Immature natural killer cell (primary cell): ENCODE measurements around the gene NKPD1. TPM values are rescaled to one million over a fixed set of nuclear protein-coding genes. Genes with fewer than 3 reads are reported as not detected.

Source experiments
- DNase-seq, 3 donors: peaks; one replicate each; pipeline ENCODE4 v3.0.0; 2022; ENCODE audit warnings: mixed read lengths in 1 of 3
- H3K27ac Mint-ChIP-seq, 6 donors: one replicate each; pipeline ENCODE4 v1.8.0; 2020; ENCODE audit warnings: mixed read lengths in 6 of 6, mild to moderate bottlenecking in 5 of 6, inconsistent platforms in 4 of 6, moderate library complexity in 3 of 6
- H3K27me3 Mint-ChIP-seq, 3 donors: one replicate each; pipeline ENCODE4 v1.8.0; 2020 to 2021; ENCODE audit warnings: low read depth in 3 of 3, mild to moderate bottlenecking in 3 of 3, mixed read lengths in 3 of 3, moderate library complexity in 3 of 3, inconsistent platforms in 1 of 3
- H3K36me3 Mint-ChIP-seq, 3 donors: one replicate each; pipeline ENCODE4 v1.8.0; 2020; ENCODE audit warnings: mixed read lengths in 3 of 3, inconsistent platforms in 2 of 3, mild to moderate bottlenecking in 2 of 3
- H3K4me1 Mint-ChIP-seq, 2 donors: one replicate each; pipeline ENCODE4 v1.8.0; 2020; ENCODE audit warnings: inconsistent platforms in 2 of 2, mild to moderate bottlenecking in 2 of 2, mixed read lengths in 2 of 2, moderate library complexity in 1 of 2
- H3K4me3 Mint-ChIP-seq, 5 donors: one replicate each; pipeline ENCODE4 v1.8.0; 2020; ENCODE audit warnings: mild to moderate bottlenecking in 5 of 5, mixed read lengths in 5 of 5, inconsistent platforms in 3 of 5, moderate library complexity in 3 of 5
- H3K9me3 Mint-ChIP-seq, 6 donors: one replicate each; pipeline ENCODE4 v1.8.0; 2020; ENCODE audit warnings: mild to moderate bottlenecking in 6 of 6, mixed read lengths in 6 of 6, inconsistent platforms in 4 of 6, moderate library complexity in 3 of 6
- polyA plus RNA-seq, 3 donors: library from polyadenylated mRNA; unstranded; fragments of 300-500 nt; fragmentation: Illumina TruSeq; gene quantifications; one replicate each; pipeline ENCODE4 v1.2.3, GENCODE V29; 2021

NKPD1 gene
- polyA plus RNA-seq, 3 donors from 2014 or later: 0.18 to 0.43 TPM; not detected in 1

DNA sequence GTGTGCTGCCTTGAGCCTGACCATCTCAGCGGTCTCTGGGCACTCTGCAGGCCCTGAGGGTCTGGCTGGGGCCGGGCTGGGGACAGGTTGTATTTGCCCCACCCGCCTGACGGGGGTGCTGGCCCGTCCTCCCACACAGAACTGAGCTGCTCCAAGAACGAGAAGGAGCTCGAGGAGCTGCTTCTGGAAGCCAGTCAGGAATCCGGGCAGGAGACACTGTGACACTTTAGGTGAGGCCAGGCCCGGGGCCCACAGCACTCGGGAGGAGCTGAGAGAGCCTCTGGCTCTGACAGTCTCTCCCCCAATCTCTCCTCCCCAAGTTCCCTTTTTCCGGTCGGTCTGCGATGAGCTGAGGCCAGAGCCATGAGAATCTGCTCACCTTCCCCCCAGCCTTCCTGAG lies 14.5 kb downstream of the NKPD1 start:
- no peak for DNase-seq
- H3K27me3 Mint-ChIP-seq: peaks cover 0 to 6% (median 2%) of the 10 kb centered on the region in 3 donors
- H3K4me1 Mint-ChIP-seq: peaks cover 0 to under 1% of the 10 kb centered on the region in 2 donors
- no peak overlapping the region for H3K4me3 Mint-ChIP-seq
- H3K36me3 Mint-ChIP-seq: peaks cover 0 to 10% (median 0%) of the 10 kb centered on the region in 3 donors
- H3K27ac Mint-ChIP-seq: no peak overlapping the region
- no peaks in the 10 kb centered on the region for H3K9me3 Mint-ChIP-seq

GRCh38 chr19:45145270-45146189 lies 15.3 kb downstream of the NKPD1 start:
- no peak for DNase-seq
- H3K27me3 Mint-ChIP-seq: peaks cover 0 to 6% (median 2%) of the 10 kb centered on the region in 3 donors
- peaks cover 0 to 10% (median 0%) of the 10 kb centered on the region in 3 donors for H3K36me3 Mint-ChIP-seq
- no peak overlapping the region for H3K4me3 Mint-ChIP-seq
- H3K9me3 Mint-ChIP-seq: no peaks in the 10 kb centered on the region
- no peaks in the 10 kb centered on the region for H3K4me1 Mint-ChIP-seq
- H3K27ac Mint-ChIP-seq: no peak overlapping the region

DNA sequence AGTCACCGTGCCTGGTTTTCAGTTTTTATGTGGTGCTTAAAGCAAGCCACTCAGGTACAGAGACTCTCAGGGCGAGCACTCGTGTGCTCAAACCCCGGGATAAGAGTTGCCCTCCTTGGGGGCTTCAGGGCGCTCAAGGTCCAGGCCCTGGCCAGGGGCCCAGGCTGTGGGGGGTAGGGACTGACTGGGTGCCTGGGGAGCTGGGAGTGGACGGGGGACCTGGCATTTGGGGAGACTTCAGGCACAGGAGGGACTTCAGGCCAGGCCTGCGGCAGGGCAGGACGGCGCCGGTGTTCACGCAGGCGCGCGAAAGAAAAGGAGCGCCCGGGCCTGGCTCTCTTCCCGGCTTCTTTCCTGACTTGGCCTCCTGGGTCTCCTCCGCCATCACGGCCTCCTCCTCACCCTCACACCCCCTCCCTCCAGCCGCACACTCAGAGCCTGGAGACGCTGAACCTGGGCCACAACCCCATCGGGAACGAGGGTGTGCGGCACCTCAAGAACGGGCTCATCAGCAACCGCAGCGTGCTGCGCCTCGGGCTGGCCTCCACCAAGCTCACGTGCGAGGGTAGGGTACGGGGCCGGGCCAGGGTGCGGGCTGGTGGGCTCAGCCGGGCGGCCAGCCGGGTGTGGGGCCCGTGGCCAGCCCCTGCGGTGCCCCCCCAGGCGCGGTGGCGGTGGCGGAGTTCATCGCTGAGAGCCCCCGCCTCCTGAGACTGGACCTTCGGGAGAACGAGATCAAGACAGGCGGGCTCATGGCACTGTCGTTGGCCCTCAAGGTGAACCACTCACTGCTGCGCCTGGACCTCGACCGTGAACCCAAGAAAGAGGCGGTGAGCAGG lies 16.1 kb downstream of the NKPD1 start:
- Mint-ChIP-seq H3K36me3 (peaks cover 0 to 10% (median 0%) of the 10 kb centered on the region in 3 donors), H3K4me1 (no peaks in the 10 kb centered on the region), H3K27ac (no peak overlapping the region), H3K4me3 (no peak overlapping the region), H3K27me3 (peaks cover 0 to 6% (median 2%) of the 10 kb centered on the region in 3 donors), H3K9me3 (no peaks in the 10 kb centered on the region)
- DNase-seq: no peak

DNA sequence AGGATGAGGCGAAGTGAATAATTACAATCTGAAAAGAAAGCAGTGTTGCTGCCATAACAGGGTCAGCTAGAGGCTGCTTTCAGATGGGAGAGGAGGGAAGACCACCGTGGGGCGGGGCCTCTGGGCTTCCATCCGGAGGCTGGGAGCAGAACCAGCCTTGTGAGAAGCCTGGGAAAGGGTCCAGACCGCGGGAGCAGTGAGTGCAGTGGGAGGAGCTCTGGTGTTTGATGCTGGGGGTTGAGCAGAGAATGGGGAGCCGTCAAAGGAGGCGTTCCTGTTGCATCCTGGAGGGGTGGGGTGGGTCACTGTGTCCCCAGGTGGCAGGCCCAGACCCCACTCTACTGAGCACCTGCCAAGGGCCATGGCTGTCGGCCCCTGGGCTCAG lies 18.1 kb downstream of the NKPD1 start:
- peaks cover 0 to 5% (median 2%) of the 10 kb centered on the region in 3 donors for H3K27me3 Mint-ChIP-seq
- no peak overlapping the region for H3K4me3 Mint-ChIP-seq
- DNase-seq: no peak
- peaks cover 0 to 10% (median 0%) of the 10 kb centered on the region in 3 donors for H3K36me3 Mint-ChIP-seq
- H3K4me1 Mint-ChIP-seq: peaks cover 0 to 4% of the 10 kb centered on the region in 2 donors
- H3K27ac Mint-ChIP-seq: no peak overlapping the region
- no peaks in the 10 kb centered on the region for H3K9me3 Mint-ChIP-seq

DNA sequence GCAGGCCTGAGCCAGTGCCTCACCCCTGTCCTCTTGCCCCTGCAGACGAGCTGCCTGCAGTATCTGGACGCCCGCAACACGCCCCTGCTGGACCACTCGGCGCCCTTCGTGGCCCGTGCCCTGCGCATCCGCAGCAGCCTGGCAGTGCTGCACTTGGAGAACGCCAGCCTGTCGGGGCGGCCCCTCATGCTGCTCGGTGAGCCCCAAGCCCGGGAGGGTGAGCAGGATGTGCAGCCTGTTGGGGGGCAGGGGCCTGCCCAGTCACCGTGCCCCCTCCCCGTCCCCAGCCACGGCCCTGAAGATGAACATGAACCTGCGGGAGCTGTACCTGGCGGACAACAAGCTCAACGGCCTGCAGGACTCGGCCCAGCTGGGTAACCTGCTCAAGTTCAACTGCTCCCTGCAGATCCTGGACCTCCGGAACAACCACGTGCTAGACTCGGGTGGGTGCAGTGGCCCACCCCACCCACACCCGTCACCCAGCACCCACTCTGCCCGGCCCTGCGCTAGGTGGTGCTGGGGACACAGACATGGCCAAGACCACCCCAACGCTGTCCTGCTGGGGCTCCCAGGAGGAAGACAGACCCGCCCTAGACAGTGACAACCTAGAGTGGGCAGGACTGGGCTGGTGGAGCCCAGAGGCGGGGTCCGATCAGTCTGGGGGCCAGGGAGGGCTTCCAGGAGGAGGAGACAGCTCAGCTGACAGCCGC lies 18.6 kb downstream of the NKPD1 start:
- Mint-ChIP-seq H3K27me3 (peaks cover 0 to 4% (median 2%) of the 10 kb centered on the region in 3 donors), H3K36me3 (peaks cover 0 to 8% (median 0%) of the 10 kb centered on the region in 3 donors), H3K4me1 (peaks cover 4 to 5% of the 10 kb centered on the region in 2 donors), H3K4me3 (no peak overlapping the region), H3K27ac (no peak overlapping the region), H3K9me3 (no peaks in the 10 kb centered on the region)
- DNase-seq: no peak

DNA sequence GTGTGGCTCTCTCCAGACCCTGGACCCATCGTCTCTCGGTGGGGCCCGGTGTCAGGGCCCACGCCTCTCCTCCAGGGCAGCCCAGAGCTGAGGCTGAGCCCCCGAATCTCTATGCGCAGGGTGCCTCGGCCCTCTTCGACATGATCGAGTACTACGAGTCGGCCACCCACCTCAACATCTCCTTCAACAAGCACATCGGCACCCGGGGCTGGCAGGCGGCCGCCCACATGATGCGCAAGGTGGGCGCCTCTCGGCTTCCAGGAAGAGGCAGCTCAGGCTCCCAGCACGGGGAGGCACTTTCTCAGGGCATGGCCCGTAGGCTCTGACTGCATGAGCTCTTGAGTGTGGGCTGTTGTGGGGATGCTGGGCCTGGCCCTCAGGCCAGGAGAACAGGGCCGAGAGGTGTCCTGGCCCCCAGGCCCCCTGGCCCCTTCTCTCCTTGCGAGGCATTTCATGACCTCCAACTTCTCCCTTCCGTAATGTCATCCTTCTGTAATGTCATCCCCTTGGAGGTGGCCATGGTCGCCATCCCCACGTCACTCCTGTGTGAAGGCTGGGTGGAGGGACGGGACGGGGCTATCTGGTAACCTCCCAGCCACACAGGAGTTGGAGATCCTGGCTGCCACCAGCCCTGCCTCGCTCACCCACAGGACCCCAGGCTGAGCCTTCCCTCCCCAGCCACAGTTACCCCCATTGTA lies 19.4 kb downstream of the NKPD1 start:
- H3K27ac Mint-ChIP-seq: no peak overlapping the region
- peaks cover 4 to 7% of the 10 kb centered on the region in 2 donors for H3K4me1 Mint-ChIP-seq
- DNase-seq: no peak
- peaks cover 0 to 3% (median 2%) of the 10 kb centered on the region in 3 donors for H3K27me3 Mint-ChIP-seq
- H3K9me3 Mint-ChIP-seq: no peaks in the 10 kb centered on the region
- H3K4me3 Mint-ChIP-seq: no peak overlapping the region
- peaks cover 0 to 7% (median 0%) of the 10 kb centered on the region in 3 donors for H3K36me3 Mint-ChIP-seq

DNA sequence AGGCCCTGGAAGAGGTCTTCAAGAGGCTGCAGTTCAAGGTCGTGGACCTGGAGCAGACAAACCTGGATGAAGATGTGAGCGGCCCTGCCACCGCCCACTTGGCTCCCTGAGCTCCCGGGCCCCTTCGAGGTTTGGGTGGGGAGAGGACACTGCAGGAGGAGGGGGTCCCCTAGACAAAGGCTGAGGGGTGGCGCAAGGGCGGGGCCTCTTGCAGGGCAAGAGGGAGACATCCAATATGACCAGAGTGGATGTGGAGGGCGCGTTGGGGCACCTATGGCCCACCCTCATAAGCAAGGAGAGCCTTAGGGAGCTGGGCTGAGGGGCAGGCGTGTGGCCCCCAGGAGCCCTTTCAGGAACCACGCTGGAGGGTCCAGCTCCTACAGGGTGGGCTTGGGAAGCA lies 20.2 kb downstream of the NKPD1 start:
- peaks cover 0 to 7% (median 0%) of the 10 kb centered on the region in 3 donors for H3K36me3 Mint-ChIP-seq
- H3K4me3 Mint-ChIP-seq: no peak overlapping the region

GRCh38 chr19:45140144-45140503 lies 20.7 kb downstream of the NKPD1 start:
- H3K27ac Mint-ChIP-seq: no peak overlapping the region

More for the DNA sequence above, 20.2 kb downstream of the NKPD1 start:
- peaks cover 4 to 7% of the 10 kb centered on the region in 2 donors for H3K4me1 Mint-ChIP-seq
- H3K27me3 Mint-ChIP-seq: peaks cover 0 to 3% (median 2%) of the 10 kb centered on the region in 3 donors
- H3K9me3 Mint-ChIP-seq: no peaks in the 10 kb centered on the region
- no peak for DNase-seq
- no peak overlapping the region for H3K27ac Mint-ChIP-seq

GRCh38 chr19:45139286-45140143 lies 21.3 kb downstream of the NKPD1 start:
- Mint-ChIP-seq H3K27me3 (peaks cover 0 to 3% (median 2%) of the 10 kb centered on the region in 3 donors), H3K36me3 (peaks cover 0 to 7% (median 0%) of the 10 kb centered on the region in 3 donors), H3K9me3 (no peaks in the 10 kb centered on the region), H3K4me1 (peaks cover 4 to 8% of the 10 kb centered on the region in 2 donors), H3K27ac (no peak overlapping the region), H3K4me3 (no peak overlapping the region)
- no peak for DNase-seq

More at GRCh38 chr19:45140144-45140503, 20.7 kb downstream of the NKPD1 start:
- Mint-ChIP-seq H3K36me3 (peaks cover 0 to 7% (median 0%) of the 10 kb centered on the region in 3 donors), H3K9me3 (no peaks in the 10 kb centered on the region), H3K4me1 (peaks cover 4 to 7% of the 10 kb centered on the region in 2 donors), H3K27me3 (peaks cover 0 to 3% (median 2%) of the 10 kb centered on the region in 3 donors), H3K4me3 (no peak overlapping the region)
- DNase-seq: no peak

- Mint-ChIP-seq H3K36me3 (peaks cover 0 to 7% (median 0%) of the 10 kb centered on the region in 3 donors), H3K4me1 (peaks cover 14 to 18% of the 10 kb centered on the region in 2 donors), H3K4me3 (no peak overlapping the region), H3K9me3 (no peaks in the 10 kb centered on the region), H3K27me3 (peaks cover 0 to 3% (median 2%) of the 10 kb centered on the region in 3 donors), H3K27ac (no peak overlapping the region)
- DNase-seq: no peak
Observed at GRCh38 chr19:45138303-45138751, 22.5 kb downstream of the NKPD1 start.

DNA sequence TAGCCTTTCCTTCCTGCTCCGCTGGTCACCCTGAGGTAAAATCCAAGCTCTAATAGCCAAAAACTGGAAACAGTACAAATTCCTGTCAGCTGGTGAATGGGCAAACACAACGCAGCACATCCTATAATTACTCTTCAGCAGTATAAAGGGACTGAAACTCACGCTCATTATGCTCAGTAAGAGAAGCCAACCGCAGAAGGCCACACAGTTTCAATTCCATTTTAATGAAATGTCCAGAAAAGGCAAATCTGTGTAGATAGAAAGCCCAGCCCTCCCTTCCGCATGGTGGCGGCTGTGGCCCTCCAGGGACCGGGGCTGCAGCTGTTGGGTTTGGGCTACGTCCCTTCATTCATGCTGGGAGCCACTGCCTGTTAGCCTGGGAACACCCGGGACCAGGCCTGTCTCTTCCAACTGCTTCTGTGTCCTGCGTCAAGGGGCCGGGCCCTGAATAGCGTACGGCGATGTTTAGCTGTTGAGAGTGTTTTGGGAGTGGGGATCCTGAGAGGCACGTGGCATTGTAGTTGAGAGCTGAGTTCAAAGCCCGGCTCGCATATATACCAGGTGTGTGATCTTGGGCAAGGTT lies 23.5 kb downstream of the NKPD1 start:
- DNase-seq: no peak
- Mint-ChIP-seq H3K27me3 (peaks cover 0 to 3% (median 0%) of the 10 kb centered on the region in 3 donors), H3K36me3 (no peaks in the 10 kb centered on the region), H3K4me1 (peaks cover 14 to 18% of the 10 kb centered on the region in 2 donors), H3K9me3 (no peaks in the 10 kb centered on the region), H3K27ac (peak overlapping the region in 3 of 6 donors; percentile 30 to 74 (median 35)), H3K4me3 (no peak overlapping the region)
